Neural progenitor cell (in vitro differentiated cells): Measurements from ENCODE around the gene GALM. TPM values are rescaled to one million over a fixed set of nuclear protein-coding genes. Genes with fewer than 3 reads are reported as not detected.

Source experiments
- DNase-seq: peaks from one replicate; pipeline ENCODE4 v3.0.0-alpha.2; 2016; ENCODE audit warnings: low spot score
- H2AFZ ChIP-seq: fragments of 200-600 bp; sonication (generic); replicated peaks from 2 replicates; pipeline ENCODE4 v1.6.1; 2016; ENCODE audit warnings: antibody characterized with exemption
- H3F3A ChIP-seq: fragments of 200-600 bp; sonication (generic); 2 replicates; pipeline ENCODE4 v1.6.1; 2016; ENCODE audit warnings: antibody characterized with exemption, low read depth
- H3K27ac ChIP-seq: fragments of 200-600 bp; sonication (generic); 2 replicates; pipeline ENCODE4 v1.5.1; 2016; ENCODE audit warnings: mild to moderate bottlenecking
- H3K27me3 ChIP-seq: fragments of 200-600 bp; sonication (generic); 2 replicates; pipeline ENCODE4 v1.6.1; 2016; ENCODE audit warnings: mild to moderate bottlenecking, moderate library complexity
- H3K36me3 ChIP-seq: fragments of 200-600 bp; sonication (generic); 2 replicates; pipeline ENCODE4 v1.5.1; 2016
- H3K4me1 ChIP-seq: fragments of 200-600 bp; sonication (generic); 2 replicates; pipeline ENCODE4 v1.6.1; 2016; ENCODE audit warnings: mixed run types
- H3K4me2 ChIP-seq: fragments of 200-600 bp; sonication (generic); 2 replicates; pipeline ENCODE4 v1.6.1; 2016
- H3K4me3 ChIP-seq: fragments of 200-600 bp; sonication (generic); 2 replicates; pipeline ENCODE4 v1.5.1; 2016
- H3K79me2 ChIP-seq: fragments of 200-600 bp; sonication (generic); 2 replicates; pipeline ENCODE4 v1.6.1; 2016; ENCODE audit warnings: low read depth
- H3K9ac ChIP-seq: fragments of 200-600 bp; sonication (generic); 2 replicates; pipeline ENCODE4 v1.6.1; 2016
- H3K9me3 ChIP-seq: fragments of 200-600 bp; sonication (generic); 2 replicates; pipeline ENCODE4 v1.5.1; 2016; ENCODE audit warnings: low read depth
- H4K20me1 ChIP-seq: fragments of 200-600 bp; sonication (generic); 2 replicates; pipeline ENCODE4 v1.6.1; 2016; ENCODE audit warnings: low read depth
- H3K27ac Mint-ChIP-seq: 3 replicates; pipeline ENCODE4 v1.8.0; 2021; ENCODE audit warnings: mixed read lengths
- H3K27me3 Mint-ChIP-seq: 2 replicates; pipeline ENCODE4 v1.8.0; 2022; ENCODE audit warnings: low read depth, mild to moderate bottlenecking, inconsistent platforms, moderate library complexity, mixed read lengths; ENCODE audit not compliant: insufficient read depth
- H3K36me3 Mint-ChIP-seq: 3 replicates; pipeline ENCODE4 v1.8.0; 2021; ENCODE audit warnings: mixed read lengths
- H3K4me1 Mint-ChIP-seq: 3 replicates; pipeline ENCODE4 v1.8.0; 2021; ENCODE audit warnings: mixed read lengths
- H3K4me3 Mint-ChIP-seq: 3 replicates; pipeline ENCODE4 v1.8.0; 2021; ENCODE audit warnings: mild to moderate bottlenecking, moderate library complexity, mixed read lengths
- H3K9me3 Mint-ChIP-seq: 3 replicates; pipeline ENCODE4 v1.8.0; 2020; ENCODE audit warnings: mixed read lengths
- EZH2 ChIP-seq: fragments of 200-600 bp; sonication (generic); IDR thresholded peaks from 2 replicates; pipeline ENCODE4 v1.6.1; 2017; ENCODE audit warnings: antibody characterized with exemption, mild to moderate bottlenecking, moderate library complexity
- EZH2phosphoT487 ChIP-seq: fragments of 200-600 bp; sonication (generic); IDR thresholded peaks from 2 replicates; pipeline ENCODE4 v1.6.1; 2017; ENCODE audit warnings: antibody characterized with exemption
- total RNA-seq: library from RNA; depleted of rRNA; stranded (reverse); fragments of >200 nt; gene quantifications from 2 replicates; pipeline ENCODE4 v1.2.3, GENCODE V29; 2015; ENCODE audit warnings: low replicate concordance
- TF ChIP-seq, protein P1 (sequence below): fragments of 200-600 bp; sonication (generic); IDR thresholded peaks from 2 replicates; pipeline ENCODE4 v1.5.1; 2017; ENCODE audit warnings: antibody characterized with exemption, mild to moderate bottlenecking

Gene GALM
- total RNA-seq, 1 donor from 2014 or later, result 7.1 TPM

DNA sequence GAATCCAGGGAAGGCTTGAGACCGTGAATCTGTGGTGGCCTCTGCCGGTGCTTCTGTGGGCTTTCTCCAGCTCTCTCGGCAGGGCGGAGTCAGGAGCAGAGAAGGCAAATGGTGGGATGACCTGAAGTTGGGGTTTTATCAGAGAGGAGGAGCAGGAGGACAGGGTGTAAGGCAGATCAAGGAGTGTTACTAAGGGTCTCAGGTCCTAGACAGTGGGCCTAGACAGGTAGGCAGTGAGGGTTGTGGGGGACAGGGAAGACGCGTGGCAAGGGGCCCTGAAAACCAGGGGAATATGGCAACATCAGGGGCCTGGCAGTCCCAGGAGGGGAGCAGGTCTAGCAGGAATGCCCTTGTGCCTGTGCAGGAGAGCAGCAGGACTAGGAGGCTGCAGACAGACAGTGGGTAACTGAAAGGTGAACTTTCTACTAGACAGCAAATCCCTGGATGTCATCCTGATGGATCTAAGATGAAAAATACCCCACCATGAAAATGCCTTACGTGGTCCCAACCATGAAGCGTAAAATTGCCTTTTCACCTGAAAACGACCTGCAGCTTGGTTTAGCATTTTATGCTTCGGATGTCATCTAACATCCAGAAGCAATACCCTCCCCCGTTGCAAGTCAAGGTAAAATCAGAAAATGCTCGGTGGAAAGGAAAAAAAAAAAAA lies 43.1 kb downstream of the GALM start:
- Histone ChIP-seq H3K4me2 (no peak overlapping the region), H3K27ac (no peak overlapping the region), H3K4me3 (no peak overlapping the region), H3K9ac (no peak overlapping the region), H3K9me3 (no peaks in the 10 kb centered on the region), H3F3A (no peaks in the 10 kb centered on the region), H2AFZ (no peak overlapping the region), H3K36me3 (no peaks in the 10 kb centered on the region), H3K27me3 (no peaks in the 10 kb centered on the region), H3K79me2 (no peaks in the 10 kb centered on the region), H4K20me1 (no peaks in the 10 kb centered on the region), H3K4me1 (peaks cover 2% of the 10 kb centered on the region)
- no peak overlapping the region for H3K27ac Mint-ChIP-seq
- peaks cover 8% of the 10 kb centered on the region for H3K4me1 Mint-ChIP-seq
- H3K27me3 Mint-ChIP-seq, result peaks cover 4% of the 10 kb centered on the region
- no peak for DNase-seq
- H3K4me3 Mint-ChIP-seq, result no peak overlapping the region
- peaks cover 8% of the 10 kb centered on the region for H3K36me3 Mint-ChIP-seq
- TF ChIP-seq EZH2phosphoT487, result no peak
- TF ChIP-seq EZH2, result no peak
- TF ChIP-seq, protein P1, sequence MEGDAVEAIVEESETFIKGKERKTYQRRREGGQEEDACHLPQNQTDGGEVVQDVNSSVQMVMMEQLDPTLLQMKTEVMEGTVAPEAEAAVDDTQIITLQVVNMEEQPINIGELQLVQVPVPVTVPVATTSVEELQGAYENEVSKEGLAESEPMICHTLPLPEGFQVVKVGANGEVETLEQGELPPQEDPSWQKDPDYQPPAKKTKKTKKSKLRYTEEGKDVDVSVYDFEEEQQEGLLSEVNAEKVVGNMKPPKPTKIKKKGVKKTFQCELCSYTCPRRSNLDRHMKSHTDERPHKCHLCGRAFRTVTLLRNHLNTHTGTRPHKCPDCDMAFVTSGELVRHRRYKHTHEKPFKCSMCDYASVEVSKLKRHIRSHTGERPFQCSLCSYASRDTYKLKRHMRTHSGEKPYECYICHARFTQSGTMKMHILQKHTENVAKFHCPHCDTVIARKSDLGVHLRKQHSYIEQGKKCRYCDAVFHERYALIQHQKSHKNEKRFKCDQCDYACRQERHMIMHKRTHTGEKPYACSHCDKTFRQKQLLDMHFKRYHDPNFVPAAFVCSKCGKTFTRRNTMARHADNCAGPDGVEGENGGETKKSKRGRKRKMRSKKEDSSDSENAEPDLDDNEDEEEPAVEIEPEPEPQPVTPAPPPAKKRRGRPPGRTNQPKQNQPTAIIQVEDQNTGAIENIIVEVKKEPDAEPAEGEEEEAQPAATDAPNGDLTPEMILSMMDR, result no peak
- H3K9me3 Mint-ChIP-seq, result peaks cover 3% of the 10 kb centered on the region

GRCh38 chr2:38709567-38710194 lies 43.8 kb downstream of the GALM start:
- Mint-ChIP-seq H3K4me1 (peaks cover 8% of the 10 kb centered on the region), H3K27ac (no peak overlapping the region), H3K27me3 (peaks cover 4% of the 10 kb centered on the region), H3K9me3 (peaks cover 3% of the 10 kb centered on the region), H3K4me3 (no peak overlapping the region), H3K36me3 (peaks cover 11% of the 10 kb centered on the region)
- H3K9me3 ChIP-seq, result no peaks in the 10 kb centered on the region
- no peak overlapping the region for H3K9ac ChIP-seq
- no peak for DNase-seq
- no peaks in the 10 kb centered on the region for H3K36me3 ChIP-seq
- H3F3A ChIP-seq, result no peaks in the 10 kb centered on the region
- H3K4me2 ChIP-seq, result no peak overlapping the region
- no peaks in the 10 kb centered on the region for H3K79me2 ChIP-seq
- TF ChIP-seq EZH2, result no peak
- no peak for TF ChIP-seq EZH2phosphoT487
- TF ChIP-seq, protein P1, result no peak
- no peak overlapping the region for H3K4me3 ChIP-seq
- no peak overlapping the region for H2AFZ ChIP-seq
- H4K20me1 ChIP-seq, result no peaks in the 10 kb centered on the region
- no peak overlapping the region for H3K27ac ChIP-seq
- H3K27me3 ChIP-seq, result no peaks in the 10 kb centered on the region
- peaks cover 2% of the 10 kb centered on the region for H3K4me1 ChIP-seq

GRCh38 chr2:38711558-38711957 lies 45.6 kb downstream of the GALM start:
- Histone ChIP-seq H3K9me3 (no peaks in the 10 kb centered on the region), H3K4me3 (no peak overlapping the region), H4K20me1 (no peaks in the 10 kb centered on the region), H3K79me2 (no peaks in the 10 kb centered on the region), H3K27ac (no peak overlapping the region), H3K9ac (no peak overlapping the region), H3K36me3 (no peaks in the 10 kb centered on the region), H3K4me2 (no peak overlapping the region), H3K27me3 (no peaks in the 10 kb centered on the region), H2AFZ (no peak overlapping the region), H3F3A (no peaks in the 10 kb centered on the region), H3K4me1 (peaks cover 2% of the 10 kb centered on the region)
- Mint-ChIP-seq H3K27ac (no peak overlapping the region), H3K36me3 (peaks cover 9% of the 10 kb centered on the region), H3K27me3 (peaks cover 4% of the 10 kb centered on the region), H3K9me3 (peaks cover 3% of the 10 kb centered on the region), H3K4me1 (peaks cover 8% of the 10 kb centered on the region), H3K4me3 (no peak overlapping the region)
- TF ChIP-seq, protein P1, result no peak
- DNase-seq, result no peak
